Measurements from ENCODE around the gene PGAM2.
A peak's percentile ranks its signal among the peaks of the same experiment; 100 is the strongest.
"Not testable (repeated sequence)": the region's sequence is repeated elsewhere in the genome, so short reads cannot be mapped to it uniquely, and the experiment has no call there.

Gene PGAM2

GRCh38 chr7:44029433-44029832 lies 35.9 kb downstream of the PGAM2 start:
- DNase-seq (ENCODE audit: low spot score), result not testable (repeated sequence)

GRCh38 chr7:44022796-44023467 lies 42.4 kb downstream of the PGAM2 start:
- DNase-seq (ENCODE audit: low spot score), result not testable (repeated sequence)

GRCh38 chr7:44022069-44022468 lies 43.3 kb downstream of the PGAM2 start:
- DNase-seq (ENCODE audit: low spot score), result not testable (repeated sequence)

- DNase-seq (ENCODE audit: low spot score), result not testable (repeated sequence)
Measured at GRCh38 chr7:44019825-44020224, 45.5 kb downstream of the PGAM2 start.

- DNase-seq (ENCODE audit: low spot score), result peak; percentile 99
Measured at GRCh38 chr7:44018857-44019807, 46.2 kb downstream of the PGAM2 start.

- DNase-seq (ENCODE audit: low spot score), result not testable (repeated sequence)
Measured at GRCh38 chr7:44015090-44015489, 50.3 kb downstream of the PGAM2 start.

All from GM03348 (cell line).